Stimulated activated CD8-positive, alpha-beta memory T cell treated with anti-CD3 and anti-CD28 coated beads, Interleukin-7, amount 100 ng/mL, for 4 hours (primary cell): ENCODE results near the gene ZGPAT.

Source experiments
- DNase-seq, 2 donors: peaks; one replicate each; pipeline ENCODE4 v3.0.0-alpha.2; 2020; ENCODE audit warnings: low read depth in 2 of 2

ZGPAT gene

GRCh38 chr20:63733579-63734081, 25.8 kb downstream of the ZGPAT start:
- no peak for DNase-seq

GRCh38 chr20:63734111-63734945, 26.5 kb downstream of the ZGPAT start:
- no peak for DNase-seq

- no peak for DNase-seq
Measured at GRCh38 chr20:63734946-63735858, 27.4 kb downstream of the ZGPAT start.

GRCh38 chr20:63735859-63736718, 28.2 kb downstream of the ZGPAT start, which contains the start of gene LIME1:
LIME1 (plus strand) TSS chr20:63736664; CDS start chr20:63737550, 886 bp downstream.
- peak; percentile 64 to 72 for DNase-seq

GRCh38 chr20:63736893-63737694, 29.3 kb downstream of the ZGPAT start:
- peak in 1 of 2 donors; percentile 52 for DNase-seq

- no peak for DNase-seq
Measured at GRCh38 chr20:63737695-63737944, 29.8 kb downstream of the ZGPAT start.

DNA sequence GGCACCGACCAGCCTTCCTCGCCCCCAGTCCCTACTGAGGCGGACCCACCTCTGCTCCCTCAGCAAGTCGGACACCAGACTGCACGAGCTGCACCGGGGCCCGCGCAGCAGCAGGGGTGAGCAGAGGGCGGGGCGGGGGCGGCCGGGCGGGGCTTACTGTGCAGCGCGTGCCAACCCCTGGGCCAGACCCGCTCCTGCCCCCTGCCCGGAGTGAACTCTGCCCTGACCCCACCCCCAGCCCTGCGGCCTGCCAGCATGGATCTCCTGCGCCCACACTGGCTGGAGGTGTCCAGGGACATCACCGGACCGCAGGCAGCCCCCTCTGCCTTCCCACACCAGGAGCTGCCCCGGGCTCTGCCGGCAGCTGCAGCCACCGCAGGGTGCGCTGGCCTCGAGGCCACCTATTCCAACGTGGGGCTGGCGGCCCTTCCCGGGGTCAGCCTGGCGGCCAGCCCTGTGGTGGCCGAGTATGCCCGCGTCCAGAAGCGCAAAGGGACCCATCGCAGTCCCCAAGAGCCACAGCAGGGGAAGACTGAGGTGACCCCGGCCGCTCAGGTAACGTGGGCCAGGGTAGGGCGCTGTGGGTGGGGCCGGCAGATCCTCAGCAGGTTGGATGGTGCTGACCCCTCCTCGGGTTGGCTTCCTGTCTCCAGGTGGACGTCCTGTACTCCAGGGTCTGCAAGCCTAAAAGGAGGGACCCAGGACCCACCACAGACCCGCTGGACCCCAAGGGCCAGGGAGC, 30.3 kb downstream of the ZGPAT start:
- no peak for DNase-seq

DNA sequence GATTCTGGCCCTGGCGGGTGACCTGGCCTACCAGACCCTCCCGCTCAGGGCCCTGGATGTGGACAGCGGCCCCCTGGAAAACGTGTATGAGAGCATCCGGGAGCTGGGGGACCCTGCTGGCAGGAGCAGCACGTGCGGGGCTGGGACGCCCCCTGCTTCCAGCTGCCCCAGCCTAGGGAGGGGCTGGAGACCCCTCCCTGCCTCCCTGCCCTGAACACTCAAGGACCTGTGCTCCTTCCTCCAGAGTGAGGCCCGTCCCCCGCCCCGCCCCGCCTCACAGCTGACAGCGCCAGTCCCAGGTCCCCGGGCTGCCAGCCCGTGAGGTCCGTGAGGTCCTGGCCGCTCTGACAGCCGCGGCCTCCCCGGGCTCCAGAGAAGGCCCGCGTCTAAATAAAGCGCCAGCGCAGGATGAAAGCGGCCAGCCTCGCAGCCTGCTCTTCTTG, 30.9 kb downstream of the ZGPAT start:
- DNase-seq: no peak

- DNase-seq: peak in 1 of 2 donors; percentile 65
Measured at GRCh38 chr20:63739130-63740069, 31.6 kb downstream of the ZGPAT start, which contains the start of gene SLC2A4RG. SLC2A4RG (plus strand) TSS chr20:63739776; CDS start chr20:63739913, 137 bp downstream.

DNA sequence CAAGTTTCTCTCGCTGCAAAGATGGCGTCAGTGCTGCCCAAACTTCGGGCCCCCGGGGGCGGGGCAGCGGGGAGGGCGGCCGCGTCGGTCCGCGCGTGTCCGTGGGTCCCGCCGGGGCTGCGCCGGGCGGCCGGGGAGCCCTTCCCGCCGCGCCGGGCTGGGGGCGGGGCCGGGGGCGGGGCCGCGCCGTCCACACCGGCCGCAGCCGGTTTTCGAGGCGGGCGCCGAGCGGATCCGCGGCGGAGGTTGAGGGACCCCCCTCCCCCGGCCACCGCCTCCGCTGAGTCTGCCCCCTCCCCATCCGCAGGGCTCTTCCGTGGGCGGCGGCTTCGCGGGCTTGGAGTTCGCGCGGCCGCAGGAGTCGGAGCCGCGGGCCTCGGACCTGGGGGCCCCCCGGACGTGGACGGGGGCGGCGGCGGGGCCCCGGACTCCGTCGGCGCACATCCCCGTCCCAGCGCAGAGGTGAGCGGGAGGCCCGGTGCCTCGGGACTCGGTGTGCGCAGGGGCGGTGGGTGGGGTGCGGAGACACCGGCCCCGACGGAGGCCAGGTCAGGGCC, 32.3 kb downstream of the ZGPAT start:
- DNase-seq: peak in 1 of 2 donors; percentile 38

DNA sequence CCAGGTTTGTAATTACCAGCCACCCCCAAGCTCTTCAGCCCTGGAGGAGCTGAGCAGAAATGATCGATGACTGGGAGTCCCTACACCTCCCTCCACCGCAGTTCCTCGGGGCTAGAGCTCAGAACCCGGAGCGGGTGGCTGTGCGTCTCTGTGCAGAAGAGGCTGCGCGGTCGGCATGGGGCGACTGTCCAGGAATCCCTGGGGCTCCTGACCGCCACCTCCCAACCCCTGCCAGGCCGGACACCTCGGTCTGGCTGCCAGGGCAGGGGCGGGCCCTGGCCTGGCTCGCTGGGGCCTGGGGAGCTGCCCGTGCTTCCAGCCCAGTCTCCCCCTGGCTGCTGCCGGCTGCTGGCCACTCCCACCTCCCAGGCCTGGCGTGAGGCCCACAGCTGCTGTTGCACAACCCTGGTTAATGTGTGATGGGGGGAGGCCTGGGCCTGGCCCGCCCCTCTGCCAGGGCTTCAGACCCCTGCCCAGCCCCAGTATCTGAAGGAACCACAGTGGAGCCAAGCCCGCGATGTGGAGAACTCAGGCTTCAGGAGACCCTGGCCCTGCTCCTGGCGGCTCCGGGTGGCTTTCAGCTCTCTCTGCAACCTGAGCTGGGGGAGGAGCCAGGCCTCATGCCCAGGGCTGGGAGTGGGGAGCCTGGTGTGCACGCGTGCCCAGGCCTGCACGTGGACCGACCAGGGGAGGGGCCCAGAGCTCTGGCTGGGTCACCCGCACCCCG, 33.0 kb downstream of the ZGPAT start:
- no peak for DNase-seq

GRCh38 chr20:63741354-63741675, 33.5 kb downstream of the ZGPAT start:
- no peak for DNase-seq

- DNase-seq: no peak
Measured at GRCh38 chr20:63741676-63742380, 34.0 kb downstream of the ZGPAT start.

- no peak for DNase-seq
Measured at GRCh38 chr20:63742381-63743024, 34.7 kb downstream of the ZGPAT start.

GRCh38 chr20:63743210-63743970, 35.6 kb downstream of the ZGPAT start:
- DNase-seq: no peak

- no peak for DNase-seq
Measured at GRCh38 chr20:63744158-63744557, 36.3 kb downstream of the ZGPAT start.
